NT2/D1 (cell line): ENCODE measurements around the gene UBXN6.

Source experiments
- YY1 ChIP-seq: IDR thresholded peaks from 2 replicates; pipeline ENCODE4 v1.6.1; 2011; ENCODE audit not compliant: insufficient read length, insufficient read depth
- ZNF274 ChIP-seq: IDR thresholded peaks from 2 replicates; pipeline ENCODE4 v1.6.1; 2011; ENCODE audit warnings: mild to moderate bottlenecking, low read depth, low read length

DNA sequence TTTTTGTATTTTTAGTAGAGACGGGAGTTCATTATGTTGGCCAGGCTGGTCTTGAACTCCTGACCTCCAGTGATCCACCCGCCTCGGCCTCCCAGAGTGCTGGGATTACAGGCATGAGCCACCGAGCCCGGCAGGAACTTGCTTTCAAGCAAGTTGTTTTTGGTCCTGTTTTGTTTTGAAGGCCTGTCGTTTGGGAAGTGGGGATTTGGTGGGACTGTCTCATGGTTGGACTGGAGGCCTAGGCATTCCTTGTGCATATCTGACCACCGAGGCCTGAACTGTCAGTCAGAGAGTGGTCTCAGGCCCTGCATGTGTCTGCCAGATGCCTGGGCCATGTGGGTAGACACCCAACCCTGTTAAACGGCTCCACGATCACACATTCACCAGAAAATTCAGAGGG is 26.3 kb downstream of the UBXN6 start:
- no peak for TF ChIP-seq ZNF274
- no peak for TF ChIP-seq YY1
